ENCODE measurements around the gene RPS15.
A peak's percentile ranks its signal among the peaks of the same experiment; 100 is the strongest.
"Not testable (repeated sequence)": the region's sequence is repeated elsewhere in the genome, so short reads cannot be mapped to it uniquely, and the experiment has no call there.

Gene RPS15

DNA sequence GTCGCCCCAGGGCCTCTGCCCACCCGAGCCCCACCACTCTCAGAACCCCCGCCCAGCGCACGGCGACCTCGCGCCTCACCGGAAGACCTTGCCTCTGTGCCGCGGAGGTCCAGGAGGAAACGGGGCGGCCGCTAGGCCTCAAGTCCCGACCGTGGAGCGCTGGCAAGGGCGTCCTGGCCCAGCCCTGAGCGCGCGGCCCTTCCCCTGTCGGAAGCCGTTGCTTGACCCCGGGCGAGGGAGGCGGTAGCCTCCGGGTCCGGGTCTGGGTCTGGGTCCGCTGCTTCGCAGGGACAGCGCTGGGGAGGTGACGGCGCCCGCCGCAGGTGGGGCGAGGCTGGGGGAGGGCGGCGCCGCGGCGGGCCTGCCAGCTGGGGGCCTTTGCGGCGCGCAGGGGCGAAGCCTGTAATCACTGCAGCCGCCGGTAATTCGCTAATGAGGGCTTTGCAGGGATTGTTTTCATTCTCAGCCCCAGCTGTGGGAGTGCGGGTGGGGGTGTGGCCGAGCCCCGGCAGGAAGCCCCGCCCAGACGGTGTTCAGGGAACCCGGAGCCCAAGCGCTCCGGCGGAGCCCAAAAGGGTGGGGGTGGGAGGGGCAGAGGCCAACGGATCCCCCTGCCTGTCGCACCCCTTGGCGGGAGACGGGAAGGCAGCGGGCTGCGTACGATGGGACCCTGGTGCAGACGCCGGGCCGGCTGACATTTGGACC, 32.3 kb downstream of the RPS15 start:
- peak; percentile 70 for DNase-seq (ENCODE audit: low spot score)

DNA sequence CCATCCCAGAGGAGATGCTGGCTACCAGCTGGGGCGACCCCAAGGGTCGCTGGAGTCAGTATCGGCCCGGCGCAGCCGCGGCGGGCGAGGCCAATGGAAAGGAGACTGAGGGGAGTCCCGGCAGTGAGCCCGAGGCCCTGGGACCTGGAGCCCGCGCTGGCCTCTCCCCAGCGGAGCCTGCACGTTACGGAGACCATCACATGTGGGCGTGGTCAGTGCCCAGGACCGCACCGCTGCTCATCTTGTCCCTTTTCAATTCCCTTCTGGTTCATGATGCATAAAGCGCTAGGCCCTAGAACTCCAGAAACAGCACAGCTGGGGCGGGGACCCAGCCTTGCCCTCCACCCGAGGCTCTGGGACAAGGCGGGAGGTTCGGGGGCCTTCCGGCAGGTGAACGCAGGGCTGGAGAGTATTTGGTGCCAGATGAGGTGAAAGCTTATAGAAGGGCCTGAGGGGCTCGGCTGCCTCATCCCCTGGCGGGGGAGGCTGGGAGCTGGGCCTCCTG, 32.9 kb downstream of the RPS15 start:
- peak; percentile 50 for DNase-seq (ENCODE audit: low spot score)

DNA sequence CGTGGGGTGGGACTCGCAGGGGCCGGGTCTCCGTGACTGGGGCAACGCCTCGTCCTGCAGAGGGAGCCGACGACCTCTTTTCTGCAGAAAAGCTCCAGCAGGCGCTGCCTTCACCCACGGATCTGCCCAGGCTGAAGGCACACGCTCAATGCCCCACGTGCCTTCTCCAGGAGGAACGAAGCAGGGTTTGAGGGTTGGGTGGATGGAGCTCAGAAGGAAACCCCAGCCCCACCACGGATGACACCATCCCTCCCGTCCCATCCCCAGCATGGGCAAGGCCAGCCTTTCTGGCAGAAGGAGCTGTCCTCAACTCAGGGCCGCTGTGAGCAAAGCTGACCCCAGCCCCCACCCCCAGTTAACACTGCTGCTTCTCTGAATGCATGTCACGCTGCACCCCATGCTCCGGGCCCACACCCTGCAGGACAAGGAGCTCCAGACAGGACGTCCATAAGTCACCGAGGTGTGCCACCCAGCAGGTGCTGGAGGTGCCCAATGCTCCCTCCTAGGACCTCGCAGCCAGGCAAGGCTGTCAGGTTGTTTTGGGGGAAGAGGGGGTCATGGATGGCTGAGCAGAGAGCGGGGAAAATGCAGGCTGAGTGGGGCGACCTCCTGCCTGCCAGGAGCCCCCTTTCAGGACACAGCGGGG, 33.4 kb downstream of the RPS15 start:
- peak; percentile 36 for DNase-seq (ENCODE audit: low spot score)

DNA sequence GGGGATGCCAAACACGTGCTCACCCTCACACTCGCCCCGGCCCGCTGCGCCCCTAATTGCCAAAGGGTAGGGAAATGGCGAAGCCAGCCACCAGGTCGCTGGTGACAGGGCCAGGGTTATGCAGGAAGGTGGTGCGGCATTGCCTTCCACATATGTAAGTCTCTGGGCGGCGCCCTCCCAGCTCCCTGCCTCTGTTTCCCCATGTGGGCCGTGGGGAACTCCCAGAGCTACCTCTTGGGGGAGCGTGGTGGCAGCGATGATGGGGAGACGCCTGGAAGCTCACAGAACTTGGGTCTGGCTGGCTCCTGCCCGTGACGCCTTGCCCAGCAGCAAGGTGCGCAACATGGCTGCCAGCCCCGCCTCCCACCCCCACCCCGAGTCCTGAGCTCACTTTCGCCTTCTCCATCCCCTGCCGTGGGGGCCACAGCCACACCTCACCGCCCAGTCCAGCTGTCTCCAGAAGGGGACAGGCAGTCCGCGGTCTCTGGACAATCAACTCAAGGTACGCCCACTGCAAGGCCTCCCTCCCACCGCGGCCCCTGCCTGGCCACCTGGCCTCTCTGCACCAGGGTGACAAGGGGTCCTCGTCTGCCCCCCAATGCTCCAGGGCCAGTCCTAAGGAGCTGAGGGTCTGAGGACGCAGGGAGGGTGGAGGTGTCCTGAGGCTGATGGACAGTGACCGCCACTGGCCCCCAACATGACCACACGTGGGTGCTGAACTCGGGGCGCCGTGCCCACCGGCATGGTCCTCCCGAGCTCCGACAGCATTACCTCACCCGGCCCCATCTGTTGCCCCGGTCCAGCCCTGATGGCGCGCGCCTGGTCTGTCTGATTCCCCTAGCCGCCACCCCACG, 34.3 kb downstream of the RPS15 start:
- DNase-seq (ENCODE audit: low spot score), result no peak

DNA sequence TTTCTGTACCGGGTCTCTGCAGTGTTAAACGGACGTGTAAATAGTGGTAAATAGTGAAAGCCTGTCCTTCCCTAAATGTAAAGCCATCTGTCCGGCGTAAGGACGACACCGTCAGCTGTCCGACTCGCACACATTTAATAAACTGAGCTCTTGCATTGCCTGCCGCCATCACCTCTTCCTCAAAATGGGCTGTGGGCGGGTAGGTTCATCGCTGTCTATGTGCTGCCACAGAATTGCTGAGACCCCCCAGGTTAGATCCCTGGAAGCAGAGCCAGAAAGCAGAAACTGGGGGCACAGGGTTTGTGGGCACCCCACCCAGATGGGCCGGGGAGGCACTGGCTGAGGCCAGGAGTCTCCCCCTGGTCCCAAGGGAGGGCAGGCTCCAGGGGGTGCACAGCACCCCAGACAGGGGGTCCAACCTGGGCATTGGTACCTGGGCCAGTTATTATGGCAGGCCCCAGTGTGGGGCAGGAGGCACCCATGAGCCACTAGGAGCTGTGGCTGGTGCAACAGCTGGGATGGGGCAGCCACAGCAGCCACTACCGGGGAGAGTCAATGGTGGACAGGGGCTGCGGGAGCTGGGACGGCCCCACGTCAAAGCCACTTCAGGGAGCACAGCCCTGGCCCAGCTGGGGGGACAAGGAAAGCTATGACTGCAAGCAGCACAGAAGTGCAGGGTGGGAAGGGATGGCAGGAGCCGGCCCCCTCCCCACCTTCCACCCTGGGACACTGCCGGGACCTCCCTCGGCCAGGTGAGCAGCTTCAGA, 35.1 kb downstream of the RPS15 start:
- no peak for DNase-seq (ENCODE audit: low spot score)

DNA sequence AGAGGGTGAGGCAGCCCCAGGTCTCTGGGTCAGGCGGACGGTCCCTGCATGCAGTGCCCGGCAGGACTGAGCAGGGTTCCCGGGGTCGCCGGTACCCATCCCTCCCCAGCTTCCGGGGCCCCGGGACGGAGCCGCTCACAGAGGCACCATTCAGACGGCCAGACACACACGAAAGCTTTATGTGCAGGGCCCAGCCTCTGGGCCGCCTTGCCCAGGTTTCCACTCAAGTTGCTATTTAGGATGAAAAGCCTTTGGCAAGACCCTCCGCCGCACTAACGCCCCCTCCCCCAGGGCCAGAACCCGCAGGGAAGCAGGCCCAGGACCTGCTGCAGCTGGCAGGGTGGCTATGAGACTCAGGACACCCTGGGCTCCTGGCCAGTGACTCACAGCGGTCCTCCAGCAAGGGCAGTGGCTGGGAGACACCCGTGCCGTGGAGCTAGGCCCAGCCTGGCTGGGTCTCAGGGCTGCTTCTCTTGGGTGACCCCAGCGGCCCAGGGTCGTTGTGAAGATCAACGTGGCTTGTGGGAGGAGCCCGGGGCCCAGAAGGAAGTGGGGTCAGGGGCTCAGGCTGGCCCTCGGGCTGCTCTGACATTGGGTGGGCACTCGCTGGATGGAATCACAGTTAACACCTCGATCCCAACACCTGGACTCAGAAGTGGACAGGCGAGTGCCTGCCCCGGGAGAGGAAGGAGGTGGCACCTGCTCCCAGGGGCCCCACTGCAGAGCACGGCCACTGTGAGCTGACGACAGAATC, 36.0 kb downstream of the RPS15 start:
- DNase-seq (ENCODE audit: low spot score), result peak; percentile 35

DNA sequence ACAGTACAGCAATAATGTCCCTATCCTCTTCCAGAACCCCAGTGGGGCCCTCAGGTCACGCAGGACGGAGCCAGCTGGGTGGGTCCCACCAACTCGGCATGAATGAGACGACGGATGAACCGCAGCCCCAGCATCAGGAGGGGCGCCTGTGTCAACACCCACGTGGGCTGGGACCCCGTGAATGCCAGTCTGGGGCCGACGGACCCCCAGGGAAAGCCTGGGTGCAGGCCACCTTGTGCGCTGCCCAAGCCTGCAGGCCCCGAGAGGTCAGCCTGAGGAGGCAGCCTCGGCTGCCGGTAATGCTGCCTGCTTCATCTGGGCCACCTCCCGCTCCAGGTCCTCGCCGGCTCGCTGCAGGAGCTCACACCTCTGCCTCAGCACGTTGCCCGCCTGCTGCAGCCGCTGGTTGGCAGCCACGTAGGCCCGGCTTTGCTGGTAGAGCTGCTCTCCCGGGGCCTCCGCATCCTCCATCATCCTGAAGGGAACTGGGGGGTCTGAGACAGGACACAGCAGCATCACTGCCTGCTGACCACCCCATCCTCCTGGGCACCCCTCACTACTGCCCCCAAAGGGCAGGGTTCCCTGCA, 36.7 kb downstream of the RPS15 start:
- DNase-seq (ENCODE audit: low spot score), result no peak

DNA sequence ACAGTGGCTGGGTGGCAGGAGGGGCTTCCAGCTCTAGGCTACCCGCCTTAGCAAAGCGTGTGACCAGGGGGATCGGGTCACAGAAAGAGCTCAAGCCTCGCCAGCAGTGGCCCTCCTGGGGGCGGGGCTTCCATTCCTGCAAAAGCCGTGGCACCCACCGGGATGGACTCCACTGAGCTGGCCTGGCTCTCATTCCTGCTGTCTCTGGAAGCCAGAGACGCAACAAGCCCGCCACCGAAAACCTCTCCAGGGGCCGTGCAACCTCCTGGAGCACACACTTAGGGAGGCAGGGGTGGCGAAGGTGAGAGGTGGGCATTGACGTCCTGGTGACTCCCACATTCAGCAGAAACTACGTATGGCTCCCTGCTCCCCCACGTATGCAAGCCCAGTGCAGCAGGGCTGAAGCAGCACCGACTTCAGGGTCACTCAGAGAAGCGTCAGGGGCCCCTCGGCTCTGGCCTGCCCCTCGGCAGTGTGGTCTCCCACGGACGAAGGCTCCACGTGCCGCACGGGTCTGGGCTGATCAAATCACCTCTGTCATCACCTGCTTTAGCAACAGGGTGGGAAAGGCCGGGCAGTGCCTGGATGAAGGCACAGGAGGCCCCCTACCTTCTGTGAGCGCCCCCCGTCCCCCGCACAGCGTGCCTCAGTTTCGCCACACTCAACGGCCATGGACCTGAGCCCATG, 37.7 kb downstream of the RPS15 start:
- no peak for DNase-seq (ENCODE audit: low spot score)

DNA sequence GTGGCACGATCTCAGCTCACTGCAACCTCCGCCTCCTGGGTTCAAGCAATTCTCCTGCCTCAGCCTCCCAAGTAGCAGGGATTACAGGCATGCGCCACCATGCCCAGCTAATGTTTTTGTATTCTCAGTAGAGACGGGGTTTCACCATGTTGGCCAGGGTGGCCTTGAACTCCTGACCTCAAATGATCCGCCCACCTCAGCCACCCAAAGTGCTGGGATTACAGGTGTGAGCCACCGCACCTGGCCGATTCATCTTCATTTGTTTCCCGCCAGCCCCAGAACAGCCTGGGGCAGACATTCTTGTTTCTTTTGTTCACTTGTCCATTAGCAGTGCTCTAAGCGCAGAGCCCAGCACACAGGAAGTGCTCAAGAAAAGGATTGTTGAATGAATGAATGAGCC, 38.9 kb downstream of the RPS15 start:
- DNase-seq (ENCODE audit: low spot score), result not testable (repeated sequence)

DNA sequence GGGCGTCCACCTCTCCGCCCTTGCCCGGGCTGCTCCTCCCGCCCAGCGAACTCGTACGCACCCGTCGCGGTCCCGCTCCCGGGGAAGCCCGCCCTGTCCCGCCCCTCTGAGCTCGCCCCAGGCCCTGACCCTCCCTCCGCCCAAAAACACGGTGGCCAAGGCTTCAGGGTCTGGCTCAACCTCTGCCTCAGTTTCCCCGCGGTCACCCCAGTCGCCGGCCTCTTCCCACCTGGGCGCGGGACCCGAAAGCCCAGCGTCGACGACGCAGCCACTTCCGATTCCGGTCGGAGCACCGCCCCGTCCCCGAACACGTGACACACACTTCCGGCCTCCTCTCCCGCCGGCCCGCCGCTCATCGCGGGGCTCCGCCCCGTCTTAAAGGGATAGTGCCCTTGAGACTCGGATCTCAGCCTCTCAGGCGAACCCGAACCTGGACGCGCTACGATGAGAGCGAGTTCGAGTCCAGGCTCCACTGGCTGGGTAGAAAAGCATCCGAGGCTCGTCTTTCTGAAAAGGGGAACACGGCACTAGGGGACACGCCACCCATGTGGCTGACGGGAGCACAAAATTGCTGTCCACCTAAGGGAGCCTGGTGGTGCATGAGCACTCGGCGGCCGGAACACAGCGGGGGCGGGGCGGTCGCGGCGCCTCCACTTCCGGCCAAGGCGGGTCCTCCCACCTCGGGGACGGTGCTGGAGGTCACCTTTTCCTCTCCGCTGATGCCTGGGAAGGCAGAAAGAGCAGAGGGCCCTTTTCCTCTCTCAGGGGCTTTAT, 40.9 kb downstream of the RPS15 start, which contains the start of gene C19orf25:
Gene C19orf25 (minus strand): TSS at position 282 of the 774 bp plus-strand sequence. CDS start 312 bp downstream, outside the sequence.
- peak; percentile 97 for DNase-seq (ENCODE audit: low spot score)

DNA sequence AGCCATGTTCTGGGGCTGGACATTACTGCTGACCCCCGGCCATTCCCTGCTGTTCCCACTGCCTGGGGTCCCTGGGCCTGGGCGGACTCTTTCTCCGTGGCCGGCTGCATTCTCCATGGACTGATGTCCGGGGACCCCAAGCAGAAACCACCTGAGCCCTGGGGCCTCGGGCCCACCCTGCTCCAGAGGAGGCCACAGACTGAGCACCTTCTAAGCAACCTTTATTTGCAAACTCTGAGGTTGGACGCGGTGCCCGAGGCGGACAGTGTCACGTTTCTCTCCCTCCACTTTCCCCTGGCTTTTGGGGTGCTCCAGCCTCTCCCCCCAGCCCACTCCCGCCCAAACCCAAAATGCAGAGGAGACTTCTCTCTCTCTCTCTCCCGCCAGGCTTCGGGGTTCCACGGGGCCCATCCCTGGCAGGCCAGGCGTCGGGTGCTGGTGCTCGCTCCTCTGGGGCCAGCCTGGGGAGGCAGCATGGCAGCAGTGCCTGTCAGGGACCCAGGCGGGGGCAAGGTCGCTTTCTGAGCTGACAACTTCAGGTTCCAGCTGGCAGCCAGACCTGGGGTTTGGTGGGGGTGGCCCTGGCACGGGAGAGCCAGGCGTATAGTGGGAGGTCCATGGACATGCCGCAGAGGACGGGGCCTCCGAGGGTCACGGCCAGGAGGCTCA, 43.2 kb downstream of the RPS15 start:
- no peak for DNase-seq (ENCODE audit: low spot score)

DNA sequence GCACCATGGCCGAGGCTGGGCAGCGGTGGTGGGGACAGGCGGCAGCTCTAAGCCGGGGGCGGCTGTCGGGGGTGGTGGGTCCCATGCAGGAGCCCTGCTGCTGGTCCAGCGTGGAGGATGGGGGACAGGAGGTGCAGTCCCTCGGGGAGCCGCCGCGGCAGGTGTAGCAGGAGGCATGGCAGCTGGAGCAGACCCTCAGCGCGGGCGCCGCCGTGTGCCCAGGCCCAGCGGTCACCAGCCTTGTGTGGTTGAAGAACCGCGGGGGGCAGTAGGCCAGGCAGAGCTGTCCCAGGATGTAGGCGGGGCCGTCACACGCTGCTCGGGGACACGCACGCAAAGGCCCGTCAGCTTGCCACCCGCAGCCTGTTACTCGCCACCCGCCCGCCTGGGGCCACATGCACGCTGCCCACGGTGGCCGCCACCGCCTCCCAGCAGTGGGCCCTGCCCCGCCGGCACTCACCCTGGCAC, 43.7 kb downstream of the RPS15 start:
- no peak for DNase-seq (ENCODE audit: low spot score)

DNA sequence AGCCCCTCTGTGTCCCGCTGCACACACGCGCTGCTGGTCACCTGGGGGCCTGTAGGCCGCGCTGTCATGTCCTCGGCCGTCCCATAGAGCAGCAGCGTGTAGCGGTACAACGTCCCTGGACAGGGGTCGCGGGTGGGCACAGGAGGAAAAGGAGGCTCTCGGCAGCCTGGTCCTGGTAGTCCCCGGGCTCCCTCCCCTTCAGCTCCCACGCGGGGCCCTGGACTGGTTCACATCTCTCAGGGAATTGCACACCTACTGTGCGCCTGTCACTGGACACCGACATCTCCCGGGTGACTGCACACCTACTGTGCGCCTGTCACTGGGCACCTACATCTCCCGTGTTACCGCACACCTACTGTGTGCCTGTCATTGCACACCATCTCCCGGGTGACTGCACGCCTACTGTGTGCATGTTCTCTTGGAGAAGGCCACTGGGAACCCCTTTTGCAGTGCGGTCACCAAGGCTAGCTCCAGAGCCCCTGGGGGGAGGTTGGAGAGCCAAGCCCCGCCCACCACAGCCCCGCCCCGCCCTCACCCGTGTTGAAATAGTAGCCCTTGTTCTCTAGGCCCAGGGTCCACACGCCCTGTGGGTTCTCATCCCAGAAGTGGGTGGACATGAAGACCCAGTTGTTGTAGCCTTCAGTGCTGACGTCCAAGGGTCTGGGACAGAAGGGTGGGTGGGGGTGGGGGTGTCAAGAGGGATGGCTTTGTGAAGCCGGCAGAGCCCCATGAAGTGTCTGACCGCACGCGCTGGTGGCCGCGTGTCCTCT, 44.4 kb downstream of the RPS15 start:
- DNase-seq (ENCODE audit: low spot score), result no peak

DNA sequence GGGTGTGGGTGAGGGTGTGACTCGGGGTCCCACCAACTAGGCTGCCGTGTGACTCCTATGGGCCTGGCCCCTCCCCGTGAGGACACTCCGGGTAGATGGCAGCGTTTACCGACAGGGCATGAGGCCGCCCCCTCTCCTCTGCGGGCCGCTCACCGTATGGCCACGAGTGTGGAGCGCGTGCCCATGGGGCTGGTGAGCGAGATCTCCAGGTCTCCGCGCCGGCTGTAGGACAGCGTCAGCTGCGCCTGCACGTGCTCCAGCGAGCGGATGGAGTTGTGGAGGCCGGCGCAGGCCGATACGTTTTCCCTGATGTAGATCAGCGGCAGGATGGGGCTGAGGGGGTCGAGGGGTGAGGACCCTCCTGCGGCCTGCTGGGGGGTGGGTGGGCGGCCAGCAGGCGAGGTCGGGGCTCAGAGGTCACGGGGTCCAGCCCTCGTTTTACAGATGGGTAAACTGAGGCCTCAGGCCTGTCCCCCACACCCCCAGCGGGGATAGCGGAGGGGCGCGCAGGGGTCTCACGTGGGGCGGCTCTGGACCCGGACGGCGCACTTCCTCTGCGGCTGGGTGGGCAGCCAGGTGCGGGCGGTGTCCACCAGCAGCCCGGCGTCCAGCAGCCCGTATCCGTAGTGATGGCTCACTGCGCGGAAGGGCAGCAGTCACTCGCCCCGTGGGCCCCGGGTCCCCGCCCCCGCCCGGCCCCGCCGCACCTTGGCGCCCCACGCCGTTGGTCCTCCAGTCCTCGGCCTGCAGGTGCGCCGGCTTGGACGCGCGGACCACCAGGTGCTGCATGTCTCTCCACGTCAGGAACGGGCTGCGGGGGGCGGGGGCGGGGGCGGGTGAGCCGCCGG, 45.2 kb downstream of the RPS15 start:
- DNase-seq (ENCODE audit: low spot score), result no peak

DNA sequence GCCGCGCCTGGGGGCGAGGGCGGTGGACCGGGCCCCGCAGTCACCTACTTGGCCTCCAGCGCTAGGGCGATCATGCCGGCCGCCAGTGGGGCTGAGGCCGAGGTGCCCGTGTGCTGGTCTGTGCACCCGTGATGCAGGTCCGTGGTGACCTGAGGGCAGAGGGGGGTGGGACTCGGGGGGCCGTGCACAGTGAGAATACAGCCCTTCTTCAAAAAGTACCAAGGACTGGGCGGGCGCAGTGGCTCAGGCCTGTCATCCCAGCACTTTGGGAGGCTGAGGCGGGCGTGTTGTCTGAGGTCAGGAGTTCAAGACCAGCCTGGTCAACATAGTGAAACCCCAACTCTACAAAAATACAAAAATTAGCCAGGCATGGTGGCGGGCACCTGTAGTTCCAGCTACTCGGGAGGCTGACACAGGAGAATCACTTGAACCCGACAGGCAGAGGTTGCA, 45.8 kb downstream of the RPS15 start:
- DNase-seq (ENCODE audit: low spot score), result no peak

DNA sequence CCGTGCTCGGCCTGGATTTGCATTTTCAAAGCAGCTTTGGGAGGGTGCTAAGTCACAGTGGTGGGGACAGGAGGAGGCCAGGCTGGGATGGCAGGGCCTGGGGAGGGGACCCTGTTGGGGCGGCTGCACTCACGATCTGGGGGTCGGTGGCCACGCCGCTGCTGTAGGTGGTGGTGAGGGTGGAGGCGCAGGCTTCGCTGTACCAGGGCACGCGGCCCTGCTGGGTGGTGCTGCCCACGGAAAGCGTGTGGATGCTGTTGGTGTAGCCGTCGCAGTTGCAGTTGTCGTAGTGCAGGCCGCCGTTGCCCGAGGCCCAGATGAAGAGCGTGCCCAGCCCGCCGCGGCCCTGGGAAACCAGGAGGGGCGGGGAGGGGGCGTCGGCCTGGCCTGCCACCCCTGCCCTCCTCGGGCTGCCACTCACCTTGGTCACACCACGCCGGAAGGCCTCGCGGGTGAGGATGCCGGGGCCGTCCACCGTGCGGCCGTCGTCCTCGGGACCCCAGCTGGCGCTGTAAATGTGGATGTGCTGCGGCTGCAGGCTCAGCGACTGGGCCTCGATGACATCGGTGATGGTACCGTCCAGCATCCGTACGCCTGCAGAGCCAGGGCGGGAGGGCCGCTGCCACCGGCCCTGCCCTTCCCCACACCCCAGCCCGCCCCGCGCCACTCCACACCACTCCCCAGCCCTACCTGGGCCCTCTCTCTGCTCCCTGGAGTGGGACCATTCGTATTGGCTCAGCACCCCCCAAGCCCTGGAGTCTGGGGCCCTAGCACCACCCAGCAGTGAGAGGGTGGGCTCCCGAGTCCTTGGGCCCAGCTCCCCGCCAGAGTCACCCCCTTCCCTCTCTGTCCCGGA, 48.8 kb downstream of the RPS15 start:
- no peak for DNase-seq (ENCODE audit: low spot score)

Measured in AG20443 (cell line).